ENCODE results near the gene MAP2K6. TPM values are rescaled to one million over a fixed set of nuclear protein-coding genes. Genes with fewer than 3 reads are reported as not detected.
A peak's percentile ranks its signal among the peaks of the same experiment; 100 is the strongest.

The MAP2K6 gene
- total and polyA plus RNA-seq, 12 donors: 0.88 to 4.0 (median 1.8) TPM

GRCh38 chr17:69410671-69411070 is 3.8 kb upstream of the MAP2K6 start:
- H3K27me3 ChIP-seq: no peaks in the 10 kb centered on the region
- no peak overlapping the region for H3K4me3 ChIP-seq
- H3K9me3 ChIP-seq: no peaks in the 10 kb centered on the region
- intact Hi-C loops (cut with DNase I): loop anchor here in 4 of 10 donors (10.0 kb wide), 3 partner anchors 74 to 114 kb away; no protein-coding TSS in a partner anchor
- H3K36me3 ChIP-seq: no peaks in the 10 kb centered on the region
- 87 to 96% methylated on average over 2 of the region's 2 CpGs for WGBS, 2 donors
- TF ChIP-seq, protein P1, sequence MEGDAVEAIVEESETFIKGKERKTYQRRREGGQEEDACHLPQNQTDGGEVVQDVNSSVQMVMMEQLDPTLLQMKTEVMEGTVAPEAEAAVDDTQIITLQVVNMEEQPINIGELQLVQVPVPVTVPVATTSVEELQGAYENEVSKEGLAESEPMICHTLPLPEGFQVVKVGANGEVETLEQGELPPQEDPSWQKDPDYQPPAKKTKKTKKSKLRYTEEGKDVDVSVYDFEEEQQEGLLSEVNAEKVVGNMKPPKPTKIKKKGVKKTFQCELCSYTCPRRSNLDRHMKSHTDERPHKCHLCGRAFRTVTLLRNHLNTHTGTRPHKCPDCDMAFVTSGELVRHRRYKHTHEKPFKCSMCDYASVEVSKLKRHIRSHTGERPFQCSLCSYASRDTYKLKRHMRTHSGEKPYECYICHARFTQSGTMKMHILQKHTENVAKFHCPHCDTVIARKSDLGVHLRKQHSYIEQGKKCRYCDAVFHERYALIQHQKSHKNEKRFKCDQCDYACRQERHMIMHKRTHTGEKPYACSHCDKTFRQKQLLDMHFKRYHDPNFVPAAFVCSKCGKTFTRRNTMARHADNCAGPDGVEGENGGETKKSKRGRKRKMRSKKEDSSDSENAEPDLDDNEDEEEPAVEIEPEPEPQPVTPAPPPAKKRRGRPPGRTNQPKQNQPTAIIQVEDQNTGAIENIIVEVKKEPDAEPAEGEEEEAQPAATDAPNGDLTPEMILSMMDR (IDR thresholded peaks at IDR 0.05): no peak
- ATAC-seq (no peak), DNase-seq (no peak)
- peaks cover 0 to 16% (median 9%) of the 10 kb centered on the region in 9 donors for H3K4me1 ChIP-seq
- no peak overlapping the region for H3K27ac ChIP-seq

DNA sequence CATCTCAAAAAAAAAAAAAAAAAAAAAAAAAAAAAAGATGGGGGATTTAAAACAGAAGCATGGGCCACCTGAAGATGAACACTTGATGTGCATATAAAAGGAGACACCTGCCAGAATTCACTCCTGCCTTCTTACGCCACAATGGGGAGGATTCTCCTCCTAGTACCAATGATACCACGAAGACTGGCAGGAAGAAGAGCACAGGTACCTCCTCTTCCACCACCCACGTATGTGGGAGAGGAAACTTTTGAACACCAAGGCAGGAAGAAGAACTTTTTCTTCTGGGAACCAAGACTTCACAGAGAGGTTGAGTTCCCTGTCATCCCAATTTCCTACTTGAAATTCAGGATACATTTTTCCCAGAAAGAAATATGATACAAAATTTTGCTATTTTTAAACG is 2.7 kb upstream of the MAP2K6 start:
- H3K36me3 ChIP-seq: no peaks in the 10 kb centered on the region
- no peaks in the 10 kb centered on the region for H3K9me3 ChIP-seq
- intact Hi-C loops (cut with DNase I): loop anchor here in 4 of 10 donors (10.0 kb wide), 3 partner anchors 73 to 113 kb away; no protein-coding TSS in a partner anchor
- ATAC-seq: no peak
- H3K4me3 ChIP-seq: no peak overlapping the region
- no peak for DNase-seq
- H3K27ac ChIP-seq: no peak overlapping the region
- 72 to 85% methylated on average over 4 of the region's 4 CpGs for WGBS, 2 donors
- no peaks in the 10 kb centered on the region for H3K27me3 ChIP-seq
- peaks cover 0 to 27% (median 17%) of the 10 kb centered on the region in 9 donors for H3K4me1 ChIP-seq
- TF ChIP-seq, protein P1 (IDR thresholded peaks at IDR 0.05): no peak

GRCh38 chr17:69412251-69412671 is 2.2 kb upstream of the MAP2K6 start:
- Histone ChIP-seq H3K9me3 (no peaks in the 10 kb centered on the region), H3K27ac (no peak overlapping the region), H3K4me1 (peaks cover 0 to 32% (median 21%) of the 10 kb centered on the region in 9 donors), H3K4me3 (no peak overlapping the region), H3K27me3 (no peaks in the 10 kb centered on the region), H3K36me3 (no peaks in the 10 kb centered on the region)
- DNase-seq: no peak
- TF ChIP-seq, protein P1 (IDR thresholded peaks at IDR 0.05): no peak
- 79 to 81% methylated on average over 4 of the region's 4 CpGs for WGBS, 2 donors
- intact Hi-C loops (cut with DNase I): loop anchor here in 4 of 10 donors (10.0 kb wide), 3 partner anchors 73 to 113 kb away; no protein-coding TSS in a partner anchor
- ATAC-seq: no peak

DNA sequence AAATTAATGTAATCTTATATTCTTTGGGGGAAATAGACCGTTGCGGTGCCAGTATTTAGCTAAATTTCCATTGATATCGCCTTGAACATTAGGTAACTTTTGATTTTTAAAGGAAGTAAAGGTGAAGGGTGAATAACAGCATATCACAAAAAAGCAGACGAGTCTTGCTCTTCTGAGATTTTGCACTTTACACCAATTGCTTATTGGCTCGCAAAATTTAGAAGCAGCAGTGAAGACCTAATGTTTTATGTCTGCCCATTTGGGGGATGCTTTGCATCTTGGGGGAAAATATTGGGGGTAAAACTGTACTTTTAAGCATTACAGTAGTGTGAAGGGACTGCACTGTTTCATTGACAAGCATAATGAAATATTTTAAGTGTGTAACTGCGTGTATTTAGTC is 934 bp downstream of the MAP2K6 start:
- 13 to 14% methylated on average over 6 of the region's 6 CpGs for WGBS, 2 donors
- H3K4me3 ChIP-seq: peak overlapping the region in 9 of 10 donors; percentile 40 to 76 (median 55)
- ATAC-seq (no peak), DNase-seq (no peak)
- H3K27me3 ChIP-seq: no peaks in the 10 kb centered on the region
- no peaks in the 10 kb centered on the region for H3K9me3 ChIP-seq
- H3K27ac ChIP-seq: peak overlapping the region in 2 of 10 donors; percentile 49 to 51
- intact Hi-C loops (cut with DNase I): loop anchor here in 4 of 10 donors (10.0 kb wide), 3 partner anchors 69 to 109 kb away; no protein-coding TSS in a partner anchor
- no peaks in the 10 kb centered on the region for H3K36me3 ChIP-seq
- peaks cover 0 to 40% (median 30%) of the 10 kb centered on the region in 9 donors for H3K4me1 ChIP-seq
- TF ChIP-seq, protein P1 (IDR thresholded peaks at IDR 0.05): no peak
